Hindlimb muscle (tissue), 1 donor: Measurements from ENCODE around the gene RAI14. TPM values are rescaled to one million over a fixed set of nuclear protein-coding genes. Genes with fewer than 3 reads are reported as not detected.
"Not testable (repeated sequence)": the region's sequence is repeated elsewhere in the genome, so short reads cannot be mapped to it uniquely, and the experiment has no call there.

ENCODE experiments used
- DNase-seq: peaks from one replicate; pipeline ENCODE4 v3.0.0-alpha.2; 2013
- polyA plus RNA-seq: library from polyadenylated mRNA; unstranded; fragments of 120-200 nt; gene quantifications from one replicate; pipeline ENCODE4 v1.2.1, GENCODE V29; 2013; ENCODE audit not compliant: insufficient read length

Gene RAI14
- polyA plus RNA-seq, 1 donor: 15.7 TPM

- DNase-seq: no peak
These were observed 171.7 kb downstream of the RAI14 start for GRCh38 chr5:34827588-34828506.

GRCh38 chr5:34830827-34831226 is 174.7 kb downstream of the RAI14 start:
- DNase-seq: not testable (repeated sequence)

GRCh38 chr5:34831303-34831702 is 175.2 kb downstream of the RAI14 start:
- no peak for DNase-seq

- DNase-seq: no peak
These were observed 176.4 kb downstream of the RAI14 start for GRCh38 chr5:34832568-34832967.

- DNase-seq: no peak
These were observed 177.0 kb downstream of the RAI14 start for GRCh38 chr5:34833090-34833489.

DNA sequence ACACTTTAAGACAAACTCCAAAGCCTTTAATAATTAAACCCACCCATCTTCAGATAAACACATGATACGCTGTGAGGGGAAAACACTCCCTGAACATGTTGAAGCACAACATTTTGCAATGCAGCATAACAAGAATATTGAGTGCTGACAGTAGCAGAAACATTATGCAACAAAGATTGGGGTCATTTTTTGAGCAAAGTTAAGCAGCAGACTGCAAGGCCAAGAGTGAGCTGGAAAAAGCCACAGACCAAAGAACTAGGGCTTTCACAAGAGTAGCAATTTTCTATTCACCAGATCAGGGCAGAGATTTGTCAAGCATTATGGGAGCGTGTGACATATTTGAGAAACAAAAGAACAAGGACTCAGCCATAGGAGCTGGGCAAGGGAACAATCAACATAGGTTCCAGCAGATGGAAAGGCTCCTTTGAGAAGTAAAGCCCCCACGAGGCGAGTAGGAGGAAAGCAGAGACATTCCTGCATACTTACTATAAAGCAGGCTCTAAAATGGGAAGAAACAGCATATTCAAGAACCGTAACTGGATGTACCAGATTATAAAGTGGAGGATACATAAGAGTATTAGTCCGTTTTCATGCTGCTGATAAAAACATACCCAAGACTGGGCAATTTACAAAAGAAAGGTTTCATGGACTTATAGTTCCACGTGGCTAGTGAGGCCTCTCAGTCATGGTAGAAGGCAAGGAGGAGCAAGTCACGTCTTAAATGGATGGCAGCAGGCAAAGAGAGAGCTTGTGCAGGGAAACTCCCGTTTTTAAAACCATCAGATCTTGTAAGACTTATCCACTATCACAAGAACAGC is 178.1 kb downstream of the RAI14 start:
- no peak for DNase-seq

- no peak for DNase-seq
These were observed 178.6 kb downstream of the RAI14 start for GRCh38 chr5:34834794-34835089.

GRCh38 chr5:34835664-34836063 is 179.5 kb downstream of the RAI14 start:
- DNase-seq: no peak

- DNase-seq: peak; percentile 86
These were observed 182.9 kb downstream of the RAI14 start, which contains the start of gene TTC23L for GRCh38 chr5:34838785-34839714. TSS of gene TTC23L (plus strand) at chr5:34839164. CDS start at chr5:34840672, 1,508 bp downstream.

GRCh38 chr5:34841816-34842215 is 185.7 kb downstream of the RAI14 start:
- no peak for DNase-seq

DNA sequence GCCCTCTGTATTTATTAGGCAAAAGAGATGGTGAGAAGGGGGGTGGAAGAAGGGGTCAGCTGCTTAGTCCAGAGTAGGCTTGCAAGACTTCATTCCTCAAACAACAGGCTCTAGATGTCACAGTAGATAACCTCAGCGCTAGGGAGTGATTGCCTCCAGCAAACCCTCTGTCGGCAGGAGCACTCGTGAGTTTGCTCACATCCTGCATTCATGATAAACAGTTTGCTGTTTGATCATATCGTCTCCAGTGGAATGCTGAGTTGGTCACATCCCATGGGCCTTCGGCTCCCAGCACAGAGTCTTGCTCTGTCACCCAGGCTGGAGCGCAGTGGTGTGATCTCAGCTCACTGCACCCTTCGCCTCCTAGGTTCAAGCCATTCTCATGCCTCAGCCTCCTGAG is 186.4 kb downstream of the RAI14 start:
- no peak for DNase-seq

- no peak for DNase-seq
These were observed 187.4 kb downstream of the RAI14 start for GRCh38 chr5:34843497-34843896.

DNA sequence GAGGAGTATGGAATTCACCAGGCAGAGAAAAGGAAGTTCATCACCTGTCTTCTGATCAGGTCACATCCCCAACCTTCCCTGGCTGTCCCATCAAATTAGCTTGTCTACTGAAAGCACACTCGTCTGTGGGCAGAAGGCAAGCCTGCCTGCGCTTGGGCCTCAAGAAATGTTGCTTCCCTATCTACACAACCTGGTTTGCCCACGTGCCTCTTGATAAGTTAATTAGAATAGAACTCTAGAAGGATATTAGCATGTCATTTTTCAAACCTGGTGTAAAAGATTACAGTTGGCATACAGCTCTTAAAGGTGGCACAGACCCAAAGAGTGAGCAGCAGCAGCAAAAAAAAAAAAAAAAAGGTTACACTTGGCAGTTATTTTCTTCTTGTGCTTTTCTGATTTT is 188.0 kb downstream of the RAI14 start:
- no peak for DNase-seq

GRCh38 chr5:34844999-34845398 is 188.9 kb downstream of the RAI14 start:
- no peak for DNase-seq

DNA sequence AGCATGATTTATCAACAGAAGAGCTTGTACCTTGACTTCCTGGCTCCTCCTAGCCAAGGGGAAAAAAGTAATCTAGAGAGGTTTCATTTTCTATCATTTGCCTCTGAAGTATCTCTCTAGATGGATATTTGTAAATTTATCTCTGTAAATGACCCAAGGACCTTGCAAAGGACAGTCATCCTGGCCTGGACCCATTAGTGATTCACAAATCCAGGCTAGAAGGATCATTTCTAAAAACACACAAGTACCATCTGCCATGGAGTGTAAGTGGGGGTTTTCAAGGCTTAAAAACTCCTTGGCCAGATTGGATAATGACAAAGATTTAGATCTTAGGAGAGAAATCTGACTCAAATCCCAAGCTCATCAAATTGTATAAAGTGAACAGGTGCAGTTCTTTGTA is 190.9 kb downstream of the RAI14 start:
- no peak for DNase-seq

DNA sequence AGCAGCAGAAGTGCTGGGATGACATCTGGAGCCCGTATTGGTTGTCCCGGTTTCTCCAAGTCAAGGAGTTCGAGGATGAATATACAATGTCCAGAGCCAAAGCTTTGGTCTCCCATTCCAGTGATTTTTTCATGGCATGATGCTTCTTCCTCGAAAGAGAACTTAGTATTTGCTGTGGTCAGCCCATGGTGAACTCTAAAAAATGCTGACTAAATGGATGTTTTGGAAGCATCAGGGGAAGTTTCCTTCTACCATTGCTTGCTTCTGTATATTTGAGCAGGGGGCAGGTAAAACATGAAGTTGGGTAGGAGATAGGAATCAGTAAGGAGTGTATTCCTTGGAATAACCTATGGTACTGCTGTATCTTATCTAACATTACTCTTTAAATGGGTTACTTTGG is 191.4 kb downstream of the RAI14 start:
- DNase-seq: no peak

DNA sequence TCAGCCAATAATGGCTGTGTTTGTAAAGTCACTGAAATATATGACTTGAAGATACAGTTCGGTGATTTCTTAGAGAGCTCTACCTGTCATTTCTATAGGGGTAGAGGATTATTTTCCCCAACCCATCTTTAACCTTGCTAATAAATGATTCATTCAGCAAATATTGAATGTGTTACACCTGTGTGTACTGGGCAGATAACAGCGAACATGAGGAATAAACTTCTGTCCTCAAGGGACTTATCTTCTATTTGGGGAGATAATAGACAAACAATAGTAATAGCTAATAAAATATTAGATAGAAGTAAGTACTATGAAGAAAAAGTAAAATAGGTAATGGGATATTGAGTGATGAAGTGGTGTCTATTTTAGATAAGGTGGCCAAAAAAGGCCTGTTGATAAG is 192.1 kb downstream of the RAI14 start:
- no peak for DNase-seq

DNA sequence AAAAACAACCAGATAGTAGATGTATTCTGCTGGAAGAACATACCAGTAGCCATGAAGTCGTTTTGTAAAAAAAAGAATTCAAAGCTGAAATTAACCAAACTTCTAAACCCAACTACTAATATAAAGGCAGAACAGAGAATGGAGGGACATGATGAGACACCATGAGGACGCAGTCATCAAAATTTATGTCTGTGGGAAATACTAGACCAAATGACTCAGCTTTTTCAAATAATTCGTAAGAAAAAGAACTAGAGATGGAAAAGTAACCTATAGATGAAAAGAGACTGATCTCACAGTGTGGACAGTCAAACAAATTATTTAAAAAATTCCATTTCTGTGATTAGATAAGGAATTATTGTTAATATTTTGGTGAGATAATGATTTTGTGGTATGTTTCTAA is 193.1 kb downstream of the RAI14 start:
- no peak for DNase-seq

GRCh38 chr5:34854459-34855174 is 198.5 kb downstream of the RAI14 start:
- no peak for DNase-seq

DNA sequence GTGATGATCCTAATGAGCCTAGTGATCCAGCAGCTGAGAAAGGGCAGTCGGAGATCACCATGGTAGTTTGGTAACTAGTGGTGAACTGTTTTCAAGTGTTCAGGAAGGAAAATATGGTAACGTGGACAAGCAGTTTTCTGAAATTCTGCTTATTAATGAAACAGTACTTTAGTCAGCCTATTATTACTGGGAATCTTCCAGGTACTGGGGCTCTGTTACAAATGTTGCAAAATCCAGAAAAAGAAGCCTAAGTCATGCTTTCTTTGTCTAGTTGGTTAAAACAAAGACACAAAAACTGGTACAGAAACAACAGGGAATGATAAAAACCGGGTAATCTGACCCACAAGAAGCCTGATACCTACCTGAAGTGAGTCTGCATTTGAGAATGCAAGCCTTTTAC is 201.0 kb downstream of the RAI14 start:
- no peak for DNase-seq

DNA sequence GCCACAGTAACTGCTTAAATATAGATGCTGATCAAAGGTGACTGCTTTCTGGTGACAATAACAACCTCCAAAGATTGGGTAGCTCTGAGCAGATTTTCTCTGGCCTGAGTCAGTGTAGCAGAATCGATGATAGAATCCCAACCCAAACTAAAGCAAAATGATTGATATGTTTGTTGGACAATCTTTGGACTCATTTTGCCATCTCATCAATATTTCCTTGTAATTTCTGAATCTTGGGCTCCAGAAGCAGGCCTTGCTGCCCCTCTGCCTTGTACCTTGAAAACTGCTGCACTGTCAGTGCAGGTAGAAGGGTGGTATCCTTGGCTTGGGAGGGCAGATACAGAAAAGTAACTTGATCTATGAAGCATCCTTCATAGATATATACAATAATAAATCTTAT is 201.8 kb downstream of the RAI14 start:
- DNase-seq: no peak

DNA sequence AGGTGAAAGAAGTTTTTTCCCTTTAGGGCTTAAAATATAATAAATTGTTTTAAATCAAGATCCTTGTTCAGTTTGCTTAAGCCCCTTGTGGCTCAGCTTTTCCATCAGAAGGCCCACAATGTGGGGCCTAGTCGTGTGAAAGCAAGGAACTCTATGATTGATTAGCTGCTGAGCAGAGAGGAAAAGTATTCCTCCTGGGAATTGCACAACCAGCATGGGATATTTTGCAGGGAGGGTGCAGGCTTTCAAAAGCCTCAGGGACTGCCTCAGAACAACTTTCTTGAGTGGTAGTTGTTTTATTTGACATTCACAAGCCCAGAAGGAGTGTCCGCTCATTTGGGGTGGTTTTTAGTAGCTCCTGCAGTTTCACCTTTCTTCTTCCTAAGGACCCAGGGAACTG is 202.7 kb downstream of the RAI14 start:
- no peak for DNase-seq
